GM18909 (cell line): ENCODE data around the gene FBXL12.
"Not testable (repeated sequence)": the region's sequence is repeated elsewhere in the genome, so short reads cannot be mapped to it uniquely, and the experiment has no call there.

Experiments used
- ATAC-seq: cut with Tn5 transposase; IDR thresholded peaks from one replicate; pipeline ENCODE4 v1.9.1; 2021; ENCODE audit warnings: mild to moderate bottlenecking; ENCODE audit not compliant: unreplicated experiment, poor library complexity

FBXL12 gene

DNA sequence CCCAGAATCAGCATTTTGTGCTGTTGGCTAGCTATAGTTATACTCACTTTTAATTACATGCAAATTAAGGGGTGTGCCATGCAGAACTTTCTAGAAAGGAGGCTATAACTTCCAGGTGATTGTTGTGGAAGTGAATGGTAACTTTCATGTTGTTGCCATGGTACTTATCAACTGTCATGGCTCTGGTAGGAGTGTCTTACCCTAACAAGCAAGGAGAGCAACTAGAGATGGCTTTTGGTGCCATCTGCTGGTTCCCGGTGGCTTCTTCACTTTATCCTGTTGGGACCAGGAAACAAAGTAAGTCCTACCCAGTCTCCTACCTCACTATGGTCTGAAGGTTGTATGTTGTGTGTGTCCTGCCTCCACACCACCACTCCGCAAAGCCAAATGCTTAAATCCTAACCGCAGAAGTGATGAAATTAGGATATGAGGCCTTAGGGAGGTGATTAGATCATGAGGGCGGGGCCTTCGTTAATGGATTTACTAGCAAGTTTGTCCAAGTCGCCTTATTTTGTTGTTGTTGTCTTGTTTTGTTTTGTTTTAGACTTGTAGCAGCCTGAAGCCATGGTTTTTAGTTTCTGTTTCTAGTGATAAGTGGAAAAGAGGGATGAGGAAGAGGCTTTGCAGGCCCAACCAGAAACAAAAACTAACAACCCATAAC lies 22.6 kb downstream of the FBXL12 start:
- ATAC-seq = no peak

DNA sequence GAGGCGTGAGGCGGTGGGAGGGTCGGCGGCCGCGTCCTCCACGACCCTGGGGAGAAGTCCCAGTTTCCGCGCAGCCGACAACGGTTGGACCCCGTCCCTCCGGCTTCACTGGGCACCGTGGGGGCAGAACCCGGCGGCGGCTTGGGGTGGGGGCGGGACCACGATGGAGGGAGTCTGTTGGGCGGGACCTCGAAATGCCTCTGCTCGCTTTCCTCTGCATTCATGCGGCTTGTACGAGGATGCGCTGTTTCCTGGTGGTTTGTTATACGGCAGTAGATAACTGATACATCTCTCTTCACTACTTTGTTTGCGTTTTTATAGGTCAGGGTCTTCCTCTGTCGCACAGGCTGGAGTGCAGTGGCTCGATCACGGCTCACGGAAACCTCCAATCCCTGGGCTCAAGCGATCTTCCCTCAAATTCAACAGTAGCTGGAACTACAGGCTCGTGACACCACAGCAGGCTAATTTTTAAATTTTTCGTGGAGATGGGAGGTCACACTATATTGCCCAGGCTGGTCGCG lies 25.7 kb downstream of the FBXL12 start:
- ATAC-seq = no peak

DNA sequence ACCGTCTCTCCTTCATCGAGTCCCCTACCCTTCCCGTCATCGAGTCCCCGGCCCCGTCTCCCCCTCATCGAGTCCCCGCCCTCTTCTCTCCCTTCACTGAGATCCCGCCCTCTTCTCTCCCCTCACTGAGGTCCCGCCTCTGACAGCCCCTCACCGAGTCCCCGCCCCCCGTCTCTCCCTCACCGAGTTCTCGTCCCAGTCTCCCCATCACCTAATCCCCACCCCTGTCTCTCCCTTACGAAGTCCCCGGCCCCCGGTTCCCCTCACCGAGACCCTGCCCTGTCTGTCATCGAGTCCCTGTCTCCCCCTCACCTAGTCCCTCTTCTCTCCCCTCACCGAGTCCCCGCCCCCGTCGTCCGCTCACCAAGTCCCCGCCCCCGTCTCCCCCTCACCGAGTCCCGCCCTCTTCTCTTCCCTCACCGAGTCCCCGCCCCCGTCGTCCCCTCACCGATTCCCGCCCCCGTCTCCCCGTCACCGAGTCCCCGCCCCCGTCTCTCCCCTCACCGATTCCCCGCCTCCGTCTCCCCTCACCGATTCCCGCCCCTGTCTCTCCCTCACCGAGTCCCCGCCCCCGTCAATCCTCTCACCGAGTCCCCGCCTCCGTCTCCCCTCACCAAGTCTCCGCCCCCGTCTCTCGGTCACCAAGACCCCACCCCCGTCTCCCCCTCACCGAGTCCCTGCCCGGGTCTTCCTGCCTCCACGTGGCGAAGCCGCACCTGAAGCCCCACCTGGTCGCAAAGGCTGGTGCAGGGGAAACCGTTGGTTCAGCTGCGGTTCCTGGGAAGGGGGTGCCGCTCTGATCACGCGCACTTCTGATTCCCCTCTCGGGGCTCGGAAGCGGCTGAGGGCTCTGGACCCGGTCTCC lies 26.4 kb downstream of the FBXL12 start:
- peak; percentile 45 for ATAC-seq

DNA sequence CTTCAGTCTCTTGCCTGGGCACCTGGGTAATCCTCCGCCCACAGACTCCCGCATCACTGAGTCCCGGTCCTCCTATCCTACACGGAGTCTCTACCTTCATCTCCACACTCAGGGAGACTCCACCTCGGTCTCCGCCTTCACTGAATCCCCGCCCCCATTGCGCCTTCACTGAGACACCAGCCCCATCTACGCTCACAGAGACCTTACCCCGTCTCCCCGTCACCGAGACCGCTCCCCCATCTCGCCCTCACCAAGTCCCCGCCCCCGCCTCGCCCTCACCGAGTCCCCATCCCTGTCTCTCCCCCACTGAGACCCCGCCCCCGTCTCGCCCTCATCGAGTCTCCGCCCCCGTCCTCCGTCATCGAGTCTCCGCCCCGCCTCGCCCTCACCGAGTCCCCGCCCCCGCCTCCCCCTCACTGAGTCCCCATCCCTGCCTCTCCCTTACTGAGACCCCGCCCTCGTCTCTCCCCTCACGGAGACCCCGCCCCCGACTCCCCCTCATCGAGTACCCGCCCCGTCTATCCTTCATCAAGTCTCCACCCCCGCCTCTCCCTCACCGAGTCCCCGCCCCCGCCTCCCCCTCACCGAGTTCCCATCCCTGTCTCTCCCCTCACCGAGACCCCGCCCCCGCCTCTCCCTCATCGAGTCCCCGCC lies 27.2 kb downstream of the FBXL12 start:
- ATAC-seq = peak; percentile 34

DNA sequence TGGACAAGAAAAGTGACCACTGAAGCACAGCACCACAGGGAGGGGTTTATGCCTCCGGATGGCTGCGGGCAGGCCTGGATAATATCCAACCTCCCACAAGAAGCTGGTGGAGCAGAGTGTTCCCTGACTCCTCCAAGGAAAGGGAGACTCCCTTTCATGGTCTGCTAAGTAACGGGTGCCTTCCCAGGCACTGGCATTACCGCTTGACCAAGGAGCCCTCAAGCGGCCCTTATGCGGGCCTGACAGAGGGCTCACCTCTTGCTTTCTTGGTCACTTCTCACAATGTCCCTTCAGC lies 27.9 kb downstream of the FBXL12 start:
- not testable (repeated sequence) for ATAC-seq

DNA sequence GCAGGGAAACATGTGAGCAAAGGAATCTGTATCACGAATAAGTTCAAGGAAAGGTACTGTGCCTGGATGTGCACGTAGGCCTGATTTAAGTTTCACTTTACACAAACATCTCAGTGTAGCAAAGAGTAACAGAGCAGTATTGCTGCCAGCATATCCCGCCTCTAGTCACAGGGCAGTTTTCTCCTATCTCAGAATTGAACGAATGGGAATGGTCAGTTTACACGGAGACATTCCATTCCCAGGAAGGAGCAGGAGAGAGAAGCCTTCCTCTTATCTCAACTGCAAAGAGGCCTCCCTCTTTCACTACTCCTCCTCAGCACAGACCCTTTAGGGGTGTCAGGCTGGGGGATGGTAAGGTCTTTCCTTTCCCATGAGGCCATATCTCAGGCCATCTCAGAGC lies 29.3 kb downstream of the FBXL12 start:
- ATAC-seq = not testable (repeated sequence)

DNA sequence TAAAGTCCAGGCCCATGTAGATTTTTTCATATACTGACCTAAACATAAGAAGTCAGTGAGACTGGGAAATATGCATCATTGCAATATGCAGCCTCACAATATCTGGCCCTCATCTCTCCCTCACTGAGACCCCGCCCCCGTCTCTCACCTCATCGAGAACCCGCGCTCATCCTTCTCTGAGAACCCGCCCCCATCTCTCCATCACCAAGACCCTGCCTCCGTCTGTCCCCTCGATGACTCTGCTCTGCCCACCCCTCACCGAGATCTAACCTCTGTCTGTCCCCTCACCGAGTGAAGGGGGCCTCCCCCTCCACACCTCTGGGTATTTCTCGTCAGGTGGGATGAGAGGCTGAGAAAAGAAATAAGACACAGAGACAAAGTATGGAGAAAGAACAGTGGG lies 29.8 kb downstream of the FBXL12 start:
- no peak for ATAC-seq

DNA sequence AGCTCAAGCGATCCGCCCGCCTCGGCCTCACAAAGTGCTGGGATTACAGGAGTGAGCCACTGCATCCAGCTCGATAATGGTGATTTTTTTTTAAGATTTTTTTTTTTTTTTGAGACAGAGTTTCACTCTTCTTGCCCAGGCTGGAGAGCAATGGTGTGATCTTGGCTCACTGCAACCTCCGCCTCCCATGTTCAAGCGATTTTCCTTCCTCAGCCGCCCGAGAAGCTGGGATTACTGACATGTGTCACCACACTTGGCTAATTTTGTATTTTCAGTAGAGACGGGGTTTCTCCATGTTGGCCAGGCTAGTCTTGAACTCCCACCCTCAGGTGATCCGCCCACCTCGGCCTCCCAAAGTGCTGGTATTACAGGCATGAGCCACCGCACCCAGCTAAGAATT lies 30.3 kb downstream of the FBXL12 start:
- ATAC-seq = not testable (repeated sequence)

DNA sequence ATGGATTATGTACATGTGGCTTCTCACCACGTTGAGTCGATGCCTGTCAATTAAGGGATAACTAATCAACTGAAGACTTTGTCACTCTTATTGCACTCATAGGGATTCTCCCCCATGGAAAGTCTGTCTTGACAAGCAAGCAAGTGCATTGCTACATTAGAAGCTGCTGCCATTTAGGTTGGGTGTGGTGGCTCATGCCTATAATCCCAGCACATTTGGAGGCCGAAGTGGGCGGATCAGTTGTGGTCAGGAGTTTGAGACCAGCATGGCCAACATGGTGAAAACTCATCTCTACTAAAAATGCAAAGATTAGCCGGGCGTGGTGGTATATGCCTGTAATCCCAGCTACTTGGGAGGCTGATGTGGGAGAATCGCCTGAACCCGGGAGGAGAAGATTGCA lies 32.1 kb downstream of the FBXL12 start:
- no peak for ATAC-seq

DNA sequence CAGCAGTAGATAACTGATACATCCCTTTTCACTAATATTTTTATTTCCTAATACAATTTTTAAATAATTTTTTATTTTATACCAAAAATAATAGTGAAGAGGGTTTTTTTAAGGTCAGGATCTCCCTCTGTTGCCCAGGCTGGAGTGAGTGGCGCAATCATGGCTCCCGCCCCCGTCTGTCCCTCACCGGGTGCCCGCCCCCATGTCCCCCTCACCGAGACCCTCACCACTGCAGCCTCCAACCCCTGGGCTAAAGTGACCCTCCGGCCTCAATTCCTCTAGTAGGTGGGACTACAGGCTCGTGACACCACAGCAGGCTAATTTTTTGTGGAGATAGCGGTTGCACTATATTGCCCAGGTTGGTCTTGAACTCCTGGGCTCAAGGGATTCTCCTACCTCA lies 32.5 kb downstream of the FBXL12 start:
- no peak for ATAC-seq

DNA sequence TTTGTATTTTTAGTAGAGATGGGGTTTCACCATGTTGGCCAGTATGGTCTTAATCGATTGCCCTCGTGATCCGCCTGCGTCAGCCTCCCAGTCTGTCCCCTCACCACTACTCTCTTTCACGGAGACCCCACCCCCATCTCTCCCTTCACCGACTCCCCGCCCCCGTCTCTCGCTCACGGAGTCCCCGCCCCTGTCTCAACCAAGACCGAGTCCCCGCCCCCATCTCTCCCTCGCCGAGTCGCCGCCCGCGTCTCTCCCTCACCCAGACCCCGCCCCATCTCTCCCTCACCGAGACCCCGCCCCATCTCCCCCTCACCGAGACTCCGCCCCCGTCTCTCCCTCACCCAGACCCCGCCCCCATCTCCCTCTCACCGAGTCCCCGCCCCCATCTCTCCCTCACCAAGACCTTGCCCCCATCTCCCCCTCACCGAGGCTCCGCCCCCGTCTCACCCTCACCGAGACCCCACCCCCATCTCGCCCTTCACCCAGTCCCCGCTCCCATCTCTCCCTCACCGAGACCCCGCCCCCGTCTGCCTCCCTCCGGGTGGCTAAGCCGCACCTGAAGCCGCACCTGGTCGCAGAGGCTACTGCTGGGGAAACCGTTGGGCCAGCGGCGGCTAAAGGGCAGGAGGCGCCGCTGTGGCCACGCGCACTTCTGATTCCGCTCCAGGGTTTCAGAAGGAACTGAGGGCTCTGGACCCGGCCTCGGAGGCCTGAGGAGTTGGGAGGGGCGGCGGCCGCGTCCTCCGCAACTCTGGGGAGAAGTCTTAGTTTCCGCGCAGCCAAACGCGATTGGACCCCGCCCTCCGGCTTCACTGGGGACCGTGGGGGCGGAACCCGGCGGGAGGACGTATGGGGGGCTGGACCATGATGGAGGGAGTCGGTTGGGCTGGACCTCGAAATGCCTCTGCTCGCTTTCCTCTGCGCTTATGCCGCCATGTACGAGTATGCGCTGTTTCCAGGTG lies 33.2 kb downstream of the FBXL12 start:
- peak; percentile 71 for ATAC-seq

DNA sequence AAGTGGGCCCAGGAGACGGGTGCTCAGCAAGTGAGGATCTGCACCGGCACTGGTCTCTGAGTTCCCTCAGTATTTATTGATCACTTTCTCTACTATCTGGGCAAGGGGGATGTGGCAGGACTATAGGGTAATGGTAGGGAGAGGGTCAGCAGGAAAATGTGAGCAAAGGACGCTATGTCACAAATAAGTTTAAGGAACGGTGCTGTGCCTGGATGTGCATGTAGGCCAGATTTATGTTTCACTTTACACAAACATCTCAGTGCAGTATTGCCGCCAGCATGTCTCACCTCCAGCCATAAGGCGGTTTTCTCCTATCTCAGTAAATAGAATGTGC lies 34.7 kb downstream of the FBXL12 start:
- not testable (repeated sequence) for ATAC-seq

DNA sequence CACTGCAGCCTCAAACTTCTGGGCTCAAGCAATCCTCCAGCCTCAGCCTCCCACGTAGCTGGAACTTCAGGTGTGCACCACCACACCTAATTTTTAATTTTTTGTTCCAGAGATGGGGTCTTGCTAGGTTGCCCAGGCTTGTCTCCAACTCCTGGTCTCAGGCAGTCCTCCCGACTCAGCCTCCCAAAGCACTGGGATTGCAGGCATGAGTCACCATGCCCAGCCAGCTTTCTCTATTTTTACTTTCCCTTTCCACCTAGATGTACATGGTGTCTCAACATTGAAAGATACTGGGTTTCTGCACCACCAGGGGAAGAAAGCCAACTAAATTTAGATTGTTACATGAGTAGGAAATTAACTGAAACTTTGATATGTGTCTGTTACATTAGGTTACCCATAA lies 36.5 kb downstream of the FBXL12 start:
- ATAC-seq = no peak

DNA sequence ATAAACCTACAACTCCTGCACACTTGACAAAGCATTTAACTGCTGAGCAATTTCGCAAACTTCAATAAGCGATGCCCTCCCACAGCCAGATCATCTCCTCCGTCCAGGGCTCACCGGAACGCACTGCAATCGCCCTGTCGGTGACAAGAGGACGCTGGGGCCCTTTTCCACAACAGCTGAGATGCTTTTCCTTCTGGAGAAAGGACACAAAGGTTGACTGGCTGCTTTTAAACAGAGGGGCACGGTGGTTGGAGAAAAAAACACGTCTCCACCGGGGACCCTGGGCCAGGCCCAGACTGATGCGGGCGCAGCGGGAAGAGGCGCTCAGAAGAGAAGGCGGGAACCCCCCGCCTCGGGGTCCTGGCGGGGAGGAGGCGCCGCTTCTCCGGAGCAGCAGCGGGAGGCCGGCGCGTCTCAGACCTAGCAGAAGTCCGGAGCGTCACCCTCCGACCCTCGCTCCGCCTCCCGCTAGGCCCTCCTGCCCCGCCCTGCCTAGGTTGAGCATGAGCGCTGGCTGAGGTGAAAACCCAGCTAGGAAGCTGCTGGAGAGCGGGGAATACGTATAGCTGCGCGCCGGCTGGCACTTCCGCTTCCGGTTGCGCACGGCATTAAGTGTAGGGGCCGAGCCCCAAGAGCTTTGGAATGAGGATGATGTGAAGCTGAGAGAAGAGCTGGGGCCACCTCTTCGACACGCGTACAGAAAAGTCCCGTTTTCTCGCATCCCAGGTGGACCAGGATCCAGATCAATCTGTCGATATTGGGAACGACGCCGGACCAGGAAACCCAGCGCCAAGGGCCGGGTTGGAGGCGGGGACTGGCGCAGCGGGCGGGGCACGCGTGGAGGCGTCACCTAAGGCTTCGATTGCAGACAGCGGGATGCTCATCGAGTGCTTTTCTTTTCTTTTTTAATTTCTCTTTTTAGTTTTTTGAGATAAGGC lies 50.4 kb downstream of the FBXL12 start, which contains the start of gene ZNF846:
Gene ZNF846, minus strand, starts transcription at position 564 of the 938 bp plus-strand sequence. CDS start 3,788 bp downstream, outside the sequence.
- ATAC-seq = peak; percentile 98
